Activated CD4-positive, CD25-positive, alpha-beta regulatory T cell treated with anti-CD3 and anti-CD28 coated beads, Interleukin-2, amount 50 U/mL, for 72 hours (primary cell): ENCODE data around the gene STPG1.
"Not testable (repeated sequence)": the region's sequence is repeated elsewhere in the genome, so short reads cannot be mapped to it uniquely, and the experiment has no call there.

Source experiments
- DNase-seq: peaks from one replicate; pipeline ENCODE4 v3.0.0; 2021

STPG1 gene

GRCh38 chr1:24413350-24414163 is at the start of gene STPG1:
STPG1 (minus strand) TSS chr1:24413782; CDS start chr1:24401388, 12,394 bp downstream.
- DNase-seq, result peak; percentile 75

DNA sequence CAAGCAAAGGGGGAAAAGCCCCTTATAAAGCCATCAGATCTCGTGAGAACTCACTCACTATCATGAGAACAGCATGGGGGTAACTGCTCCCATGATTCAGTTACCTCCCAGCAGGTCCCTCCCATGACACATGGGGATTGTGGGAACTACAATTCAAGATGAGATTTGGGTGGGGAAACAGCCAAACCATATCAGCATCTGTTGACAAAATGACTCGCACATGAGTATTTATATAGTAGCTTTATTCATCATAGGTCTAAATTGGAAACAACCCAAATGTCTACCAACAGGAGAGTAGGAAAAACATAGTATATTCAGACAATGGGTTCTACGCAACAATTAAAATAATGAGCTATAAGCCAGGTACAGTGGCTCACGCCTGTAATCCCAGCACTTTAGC is 48.5 kb upstream of the STPG1 start:
- not testable (repeated sequence) for DNase-seq

DNA sequence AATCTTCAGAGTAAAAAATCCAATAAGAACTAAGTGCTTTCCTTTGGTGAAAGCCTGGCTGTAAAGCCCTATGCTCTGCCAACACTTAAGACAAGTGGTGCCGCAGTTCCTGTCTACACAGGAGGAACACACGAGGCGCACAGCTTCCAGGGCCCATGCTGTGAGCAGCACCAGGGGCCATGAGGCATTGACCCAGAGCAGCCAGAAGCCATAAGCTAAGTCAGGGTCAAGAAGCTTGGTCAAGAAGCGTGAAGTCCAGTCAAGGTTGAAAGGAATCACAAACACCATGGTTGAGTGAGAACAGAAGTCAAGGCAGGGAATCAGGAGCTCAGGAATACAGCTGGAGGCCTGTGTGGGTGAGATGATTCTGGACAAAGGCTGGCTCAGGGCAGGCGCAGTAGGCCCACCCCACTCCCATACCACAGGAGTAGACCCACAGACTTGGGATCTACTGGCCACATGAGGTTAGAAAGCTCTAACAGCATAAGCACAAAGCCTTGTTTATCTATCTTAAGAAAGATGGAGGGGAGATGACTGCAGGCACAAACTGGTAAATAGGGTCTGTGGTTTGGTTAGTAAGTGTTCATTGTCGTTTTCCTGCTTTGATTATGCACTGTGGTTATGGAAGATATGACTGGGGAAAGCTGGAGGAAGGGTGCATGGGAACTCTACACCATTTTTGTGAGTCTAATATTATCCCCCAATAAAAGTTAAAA is 46.1 kb upstream of the STPG1 start:
- no peak for DNase-seq

GRCh38 chr1:24457866-24458265 is 44.3 kb upstream of the STPG1 start:
- DNase-seq, result no peak

- no peak for DNase-seq
These were observed 41.7 kb upstream of the STPG1 start for GRCh38 chr1:24455272-24455671.

- DNase-seq, result no peak
These were observed 41.1 kb upstream of the STPG1 start for GRCh38 chr1:24454673-24455072.

DNA sequence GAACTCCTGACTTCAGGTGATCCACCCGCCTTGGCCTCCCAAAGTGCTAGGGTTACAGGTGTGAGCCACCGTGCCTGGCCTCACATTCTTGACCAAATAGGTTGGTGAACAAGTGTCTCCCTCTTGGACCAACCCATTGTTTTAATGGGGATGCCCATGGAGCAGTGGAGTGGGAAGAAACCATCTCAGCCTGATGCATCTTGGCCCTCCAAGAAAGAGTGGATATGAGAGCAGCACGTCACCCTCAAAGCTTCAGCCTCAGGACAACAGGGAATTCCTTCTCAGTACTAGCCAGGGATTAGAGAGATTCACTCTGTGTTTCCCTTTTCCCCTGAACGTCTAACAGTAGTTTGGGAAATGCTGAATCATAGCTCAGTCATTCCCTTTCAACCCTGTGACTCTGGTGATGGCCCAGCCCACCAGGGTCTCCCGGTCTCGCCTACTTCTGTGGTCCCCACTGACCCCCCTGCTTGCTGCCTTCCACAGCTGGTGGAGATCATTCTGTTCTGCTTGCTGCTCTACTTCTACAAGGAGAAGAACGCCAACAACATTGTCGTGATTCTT is 39.4 kb upstream of the STPG1 start:
- no peak for DNase-seq

GRCh38 chr1:24451746-24452145 is 38.2 kb upstream of the STPG1 start:
- DNase-seq, result no peak

DNA sequence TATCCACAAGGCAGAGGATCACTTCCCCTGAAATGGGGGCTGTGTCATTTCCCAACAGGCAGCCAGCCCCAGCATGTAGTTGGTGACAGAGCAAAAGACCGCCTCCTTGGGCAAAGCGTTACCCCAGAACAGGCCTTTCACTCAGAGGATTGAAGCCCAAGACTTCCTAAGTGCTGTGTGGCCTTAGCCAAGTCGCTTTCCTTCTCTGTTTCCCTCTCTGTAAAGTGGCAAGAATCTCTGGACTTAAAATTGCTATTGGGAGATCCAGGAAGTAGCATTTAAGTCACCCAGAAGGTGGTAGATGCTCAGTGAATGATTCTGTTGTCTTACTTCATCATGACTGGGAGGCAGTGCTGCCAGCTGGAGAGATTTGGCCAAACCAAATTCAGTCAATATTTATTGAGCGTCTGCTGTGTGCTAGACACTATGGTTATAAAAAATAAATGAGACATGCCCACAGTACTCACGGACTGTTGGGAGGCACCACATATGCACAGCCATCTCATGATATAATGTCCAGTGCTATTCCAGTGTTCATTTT is 37.3 kb upstream of the STPG1 start:
- DNase-seq, result no peak

- no peak for DNase-seq
These were observed 36.7 kb upstream of the STPG1 start for GRCh38 chr1:24450316-24450715.

GRCh38 chr1:24446446-24446845 is 32.9 kb upstream of the STPG1 start:
- not testable (repeated sequence) for DNase-seq

GRCh38 chr1:24443241-24443656 is 29.7 kb upstream of the STPG1 start:
- DNase-seq, result no peak

DNA sequence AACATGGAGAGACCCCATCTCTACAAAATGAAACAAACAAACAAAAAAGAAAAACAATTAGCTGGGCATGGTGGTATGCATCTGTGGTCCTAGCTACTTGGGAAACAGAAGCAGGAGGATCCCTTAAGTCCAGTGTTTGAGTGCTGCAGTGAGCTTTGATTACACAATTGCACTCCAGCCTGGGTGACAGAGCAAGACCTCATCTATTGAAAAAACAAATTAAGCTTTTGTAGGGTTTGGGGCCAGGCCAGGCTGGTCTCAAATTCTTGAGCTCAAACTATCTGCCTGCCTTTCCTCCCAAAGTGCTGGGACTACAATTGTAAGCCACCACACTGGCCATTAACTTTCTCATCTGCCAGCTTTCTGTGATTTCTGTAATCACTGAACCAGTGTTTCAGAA is 29.2 kb upstream of the STPG1 start:
- no peak for DNase-seq

DNA sequence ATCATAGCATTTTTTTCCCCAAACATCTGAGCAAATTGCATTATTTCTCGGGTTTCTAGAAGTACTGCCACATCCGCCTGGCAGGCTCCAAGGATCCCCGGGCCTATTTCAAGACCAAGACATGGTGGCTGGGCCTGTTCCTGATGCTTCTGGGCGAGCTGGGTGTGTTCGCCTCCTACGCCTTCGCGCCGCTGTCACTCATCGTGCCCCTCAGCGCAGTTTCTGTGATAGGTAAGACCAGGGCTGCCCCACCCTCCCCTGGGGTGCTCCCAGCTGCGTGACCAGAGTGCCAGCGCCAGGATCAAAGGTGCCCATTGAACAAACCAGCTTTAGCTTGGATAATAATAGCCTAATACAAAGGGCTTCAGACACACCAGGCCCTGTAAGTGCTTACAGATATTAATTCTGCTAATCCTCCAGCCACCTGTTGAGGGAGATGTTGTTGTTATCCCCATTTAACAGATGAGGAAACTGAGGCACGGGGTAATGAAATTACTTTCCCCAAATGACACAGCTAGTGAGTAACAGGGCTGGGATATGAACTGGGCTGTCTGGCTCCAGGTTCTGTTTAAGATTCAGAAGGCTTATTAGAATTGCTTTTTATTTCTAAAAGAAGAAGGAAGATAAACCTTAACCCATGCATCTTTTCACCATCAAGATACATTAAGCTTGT is 28.6 kb upstream of the STPG1 start:
- no peak for DNase-seq

DNA sequence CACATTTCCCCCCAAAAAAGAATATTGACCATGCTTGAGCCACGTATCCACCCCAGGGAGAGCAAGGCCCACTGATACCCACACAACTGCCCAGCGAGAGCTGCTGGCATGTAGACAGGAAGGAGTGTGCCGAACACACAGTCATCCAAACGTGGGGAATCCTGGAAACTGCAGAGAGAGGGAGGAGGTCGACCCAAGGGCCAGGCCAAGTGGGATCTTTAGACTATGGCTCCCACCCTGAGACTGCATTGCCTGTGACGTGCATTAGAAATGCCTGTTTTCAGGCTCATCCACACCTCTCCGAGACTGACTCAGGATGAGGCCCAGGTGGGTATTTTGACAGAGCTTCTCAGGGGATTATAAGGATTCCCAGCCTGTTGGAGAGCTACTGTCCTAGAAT is 27.9 kb upstream of the STPG1 start:
- no peak for DNase-seq

DNA sequence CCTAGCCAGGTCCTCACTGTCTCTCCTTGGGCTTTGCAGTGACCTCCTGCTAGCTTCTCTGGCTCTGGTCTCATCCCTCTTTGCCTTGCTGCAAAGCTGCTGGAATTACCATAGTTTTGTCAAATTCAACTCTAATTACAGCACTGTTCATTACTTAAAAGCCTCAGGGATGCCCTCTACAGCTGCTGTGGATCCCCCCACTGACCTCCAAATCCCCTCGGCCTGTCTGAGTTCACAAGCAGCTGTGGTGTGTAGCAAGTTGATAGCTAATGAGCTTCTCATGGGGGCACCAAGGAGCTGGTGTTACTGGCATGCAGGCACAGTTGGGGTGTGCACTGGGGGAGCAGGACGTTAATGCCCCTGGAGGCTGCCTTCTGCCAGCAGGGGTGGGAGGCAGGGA is 26.9 kb upstream of the STPG1 start:
- no peak for DNase-seq

DNA sequence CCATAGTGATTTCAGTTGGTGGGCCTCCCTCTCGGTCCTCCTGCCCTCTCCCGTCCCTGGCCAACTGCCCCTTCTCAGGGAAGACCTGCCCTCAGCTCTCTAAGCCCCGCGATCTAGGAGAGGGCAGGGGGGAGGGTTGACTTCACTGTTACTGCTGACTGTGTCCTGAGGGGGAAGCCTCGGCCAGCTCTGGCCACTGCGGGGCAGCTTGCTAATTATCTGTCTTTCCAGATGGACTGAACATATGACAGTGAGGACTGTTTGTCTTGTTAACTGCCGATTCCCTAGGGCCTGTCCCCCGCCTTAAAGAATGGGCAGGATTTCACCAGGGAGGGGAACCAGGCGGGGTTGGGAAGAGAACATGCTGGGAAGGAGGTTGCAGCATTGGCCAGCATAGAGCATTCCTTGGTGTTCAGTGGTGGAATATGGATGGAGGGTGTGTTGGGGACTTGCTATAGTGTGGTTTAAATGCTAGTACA is 24.9 kb upstream of the STPG1 start:
- no peak for DNase-seq

DNA sequence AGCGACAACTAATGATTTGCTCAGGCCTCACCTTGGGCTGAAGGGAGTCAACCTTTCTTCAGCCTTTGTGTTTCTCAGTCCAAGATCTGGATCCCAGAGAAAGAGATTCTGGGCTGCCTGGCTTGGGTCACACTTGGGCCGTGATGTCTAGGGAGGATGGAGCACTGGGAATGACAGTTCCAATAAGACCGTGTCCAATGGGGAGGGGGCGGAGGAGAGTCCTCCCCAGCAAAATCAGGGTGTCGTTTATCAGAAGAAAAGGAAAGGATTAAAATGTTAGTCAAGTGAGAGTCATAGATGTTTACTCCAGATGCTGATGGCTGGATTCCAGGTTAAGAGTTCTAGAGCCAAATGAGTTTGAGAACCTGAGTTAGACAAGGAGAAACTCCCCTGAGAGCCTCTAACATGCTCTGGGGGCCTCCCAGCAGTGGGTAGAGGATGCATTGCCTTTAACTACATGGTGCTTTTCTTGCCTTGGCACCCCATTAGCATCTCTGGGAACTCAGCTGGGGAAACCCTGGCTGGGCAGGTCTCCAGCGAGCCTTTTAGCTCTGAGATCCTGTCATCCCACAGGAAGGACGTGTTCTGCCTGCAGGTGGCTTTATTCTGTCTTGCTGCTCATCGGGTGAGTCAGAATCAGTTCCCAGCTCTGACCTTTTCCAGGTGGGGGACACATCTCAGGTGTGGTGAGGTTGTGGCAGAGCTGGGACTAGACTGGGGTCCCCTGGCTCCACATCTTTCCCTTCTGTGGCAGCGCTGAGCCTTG is 24.2 kb upstream of the STPG1 start:
- no peak for DNase-seq

GRCh38 chr1:24435782-24436365 is 22.3 kb upstream of the STPG1 start:
- no peak for DNase-seq

DNA sequence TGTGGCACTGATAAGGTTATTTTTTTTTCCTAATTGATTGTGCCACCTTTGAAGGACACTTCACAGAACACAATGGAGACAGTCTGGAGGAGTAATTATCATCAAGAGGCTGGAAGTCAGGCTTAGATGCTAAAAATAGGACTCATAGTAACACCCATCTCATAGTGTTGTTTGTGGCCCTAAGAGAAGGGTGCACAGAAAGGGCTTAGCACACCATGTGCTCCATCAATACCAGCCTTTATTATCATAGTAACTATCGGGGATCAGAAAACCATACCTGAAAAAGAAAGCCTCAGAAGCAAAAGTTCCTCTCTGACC is 13.9 kb upstream of the STPG1 start:
- no peak for DNase-seq

GRCh38 chr1:24426744-24427544 is 13.4 kb upstream of the STPG1 start:
- DNase-seq, result no peak
